WTC11 (cell line): ENCODE data around the gene USP10. TPM values are rescaled to one million over a fixed set of nuclear protein-coding genes. Genes with fewer than 3 reads are reported as not detected.

Experiments used
- ATAC-seq: fragments of 200-7000 bp; cut with Tn5 transposase; 2 replicates; pipeline ENCODE4 v1.10.0; 2021; ENCODE audit warnings: mild to moderate bottlenecking, moderate library complexity
- CTCF ChIA-PET: fragments of 300-600 bp; sonication (Branson Sonifier 250); formaldehyde crosslinking; loops from one replicate; lab custom pipeline; 2021; ENCODE audit warnings: antibody characterized with exemption; lab: Charles Lee
- POLR2A ChIA-PET: fragments of 350-600 bp; sonication (Branson Sonifier 250); formaldehyde crosslinking; loops from one replicate; lab custom pipeline; 2021; ENCODE audit warnings: antibody characterized with exemption; lab: Charles Lee
- DNase-seq: peaks from one replicate; pipeline ENCODE4 v3.0.0; 2021; ENCODE audit warnings: low spot score
- H3K27ac Mint-ChIP-seq: 2 replicates; pipeline ENCODE4 v1.8.0; 2021; ENCODE audit warnings: mixed read lengths
- H3K27me3 Mint-ChIP-seq: 2 replicates; pipeline ENCODE4 v1.8.0; 2021; ENCODE audit warnings: low read depth, mild to moderate bottlenecking, moderate library complexity, mixed read lengths
- H3K36me3 Mint-ChIP-seq: 2 replicates; pipeline ENCODE4 v1.8.0; 2021; ENCODE audit warnings: mixed read lengths
- H3K4me1 Mint-ChIP-seq: 2 replicates; pipeline ENCODE4 v1.8.0; 2022; ENCODE audit warnings: mixed read lengths
- H3K4me3 Mint-ChIP-seq: 2 replicates; pipeline ENCODE4 v1.8.0; 2021; ENCODE audit warnings: mild to moderate bottlenecking, moderate library complexity, mixed read lengths
- H3K9me3 Mint-ChIP-seq: 2 replicates; pipeline ENCODE4 v1.8.0; 2021; ENCODE audit warnings: mixed read lengths
- ATF1 ChIP-seq: sonication (generic); formaldehyde crosslinking; IDR thresholded peaks from 2 replicates; pipeline ENCODE4 v1.8.1; 2023; ENCODE audit warnings: mild to moderate bottlenecking, moderate library complexity, missing genetic modification reagents
- ATF2 ChIP-seq: sonication (generic); formaldehyde crosslinking; IDR thresholded peaks from 2 replicates; pipeline ENCODE4 v1.8.1; 2022; ENCODE audit warnings: low read depth, missing genetic modification reagents, borderline replicate concordance
- ATF6 ChIP-seq: sonication (generic); formaldehyde crosslinking; IDR thresholded peaks from 2 replicates; pipeline ENCODE4 v1.8.1; 2023; ENCODE audit warnings: mild to moderate bottlenecking, missing genetic modification reagents
- E2F5 ChIP-seq: sonication (generic); formaldehyde crosslinking; IDR thresholded peaks from 2 replicates; pipeline ENCODE4 v1.8.1; 2022; ENCODE audit warnings: mild to moderate bottlenecking, moderate library complexity, missing genetic modification reagents
- ELF4 ChIP-seq: sonication (generic); formaldehyde crosslinking; IDR thresholded peaks from 2 replicates; pipeline ENCODE4 v1.8.1; 2022; ENCODE audit warnings: low read depth, mild to moderate bottlenecking, moderate library complexity, missing genetic modification reagents
- FOXJ3 ChIP-seq: sonication (generic); formaldehyde crosslinking; IDR thresholded peaks from 2 replicates; pipeline ENCODE4 v1.9.0; 2021; ENCODE audit warnings: missing genetic modification reagents, mild to moderate bottlenecking, borderline replicate concordance
- GABPB1 ChIP-seq: sonication (generic); formaldehyde crosslinking; IDR thresholded peaks from 2 replicates; pipeline ENCODE4 v1.8.1; 2023; ENCODE audit warnings: mild to moderate bottlenecking, missing genetic modification reagents
- TCF7 ChIP-seq: sonication (generic); formaldehyde crosslinking; IDR thresholded peaks from 2 replicates; pipeline ENCODE4 v1.8.0; 2022; ENCODE audit warnings: mild to moderate bottlenecking, low read depth, missing genetic modification reagents, moderate library complexity
- ZSCAN18 ChIP-seq: fragments of 250-450 bp; sonication (Bioruptor Pico); IDR thresholded peaks from 2 replicates; pipeline ENCODE4 v2.1.2; 2022; ENCODE audit warnings: mild to moderate bottlenecking, moderate library complexity
- total RNA-seq: library from RNA; stranded (reverse); gene quantifications from 3 replicates; pipeline ENCODE4 v1.2.3, GENCODE V29; 2021
- TF ChIP-seq, protein P1 (sequence below): sonication (generic); formaldehyde crosslinking; IDR thresholded peaks from 2 replicates; pipeline ENCODE4 v1.8.0; 2022; ENCODE audit warnings: mild to moderate bottlenecking, missing genetic modification reagents
- TF ChIP-seq, protein P2 (sequence below): fragments of 200-600 bp; IDR thresholded peaks from 2 replicates; pipeline ENCODE4 v1.8.0; 2022; ENCODE audit warnings: antibody characterized with exemption

Gene USP10
- total RNA-seq, 1 experiment from 2014 or later, result 138 TPM

- TF ChIP-seq ATF2 (CRISPR knock-in tag) (no peak), ATF1 (CRISPR knock-in tag) (no peak), E2F5 (no peak), ATF6 (no peak), FOXJ3 (CRISPR knock-in tag) (no peak), ELF4 (CRISPR knock-in tag) (no peak), ZSCAN18 (no peak)
- TF ChIP-seq, protein P1, sequence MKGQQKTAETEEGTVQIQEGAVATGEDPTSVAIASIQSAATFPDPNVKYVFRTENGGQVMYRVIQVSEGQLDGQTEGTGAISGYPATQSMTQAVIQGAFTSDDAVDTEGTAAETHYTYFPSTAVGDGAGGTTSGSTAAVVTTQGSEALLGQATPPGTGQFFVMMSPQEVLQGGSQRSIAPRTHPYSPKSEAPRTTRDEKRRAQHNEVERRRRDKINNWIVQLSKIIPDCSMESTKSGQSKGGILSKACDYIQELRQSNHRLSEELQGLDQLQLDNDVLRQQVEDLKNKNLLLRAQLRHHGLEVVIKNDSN (CRISPR knock-in tag), result no peak
- TF ChIP-seq, all 79 proteins: peak for 0
These were observed 25.8 kb downstream of the USP10 start (continued) for GRCh38 chr16:84725481-84726078.

DNA sequence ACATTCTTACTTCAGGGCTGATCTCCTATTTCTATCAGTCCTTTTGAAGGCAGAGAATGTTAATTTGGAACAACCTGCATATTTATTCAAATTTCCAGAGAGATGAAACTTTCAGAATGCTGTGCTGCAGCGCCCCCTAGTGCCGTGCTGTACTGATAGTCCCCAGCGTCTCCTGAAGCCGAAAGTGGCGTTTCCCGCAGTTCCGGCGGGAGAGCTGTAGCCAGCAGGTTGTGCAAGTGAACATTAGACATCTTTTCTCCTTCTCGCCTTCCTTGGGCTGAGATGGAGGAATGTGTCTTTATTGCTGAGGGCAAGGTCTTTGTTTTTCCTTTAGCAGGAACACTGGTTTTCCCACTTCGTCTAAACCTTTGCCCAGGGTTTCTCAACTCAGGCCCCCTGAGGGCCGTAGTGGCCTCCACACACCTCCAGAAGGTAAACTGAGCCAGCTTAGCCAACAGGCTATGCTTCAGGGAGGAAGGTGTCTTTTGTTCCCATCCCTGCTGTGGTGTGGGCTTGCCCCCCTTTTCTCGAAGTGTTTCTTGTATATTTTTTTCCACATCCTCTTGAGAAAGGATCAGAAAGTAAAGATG is 26.4 kb downstream of the USP10 start:
- Mint-ChIP-seq H3K27me3 (no peaks in the 10 kb centered on the region), H3K27ac (peak overlapping the region; percentile 94), H3K4me3 (peak overlapping the region; percentile 44), H3K36me3 (no peaks in the 10 kb centered on the region; the same call in 1 of the 2 replicates), H3K4me1 (peaks cover 88% of the 10 kb centered on the region), H3K9me3 (no peaks in the 10 kb centered on the region)
- ChIA-PET POLR2A (interaction anchor here (1.0 kb wide), 1 partner anchor 26 kb away, joined by 3 read pairs; no protein-coding TSS in a partner anchor), CTCF (interaction anchor here (0.5 to 8.0 kb wide), 49 partner anchors 12 to 449 kb away, joined by 3 to 86 read pairs (median 4); partner anchors contain the start of genes COTL1, CRISPLD2, KIAA0513 and KLHL36)
- ATAC-seq (peak; percentile 60), DNase-seq (peak; percentile 91)
- TF ChIP-seq GABPB1 (CRISPR knock-in tag) (peak; percentile 14; the same call in 1 of the 2 replicates), TCF7 (CRISPR knock-in tag) (no peak)
- TF ChIP-seq, protein P2, sequence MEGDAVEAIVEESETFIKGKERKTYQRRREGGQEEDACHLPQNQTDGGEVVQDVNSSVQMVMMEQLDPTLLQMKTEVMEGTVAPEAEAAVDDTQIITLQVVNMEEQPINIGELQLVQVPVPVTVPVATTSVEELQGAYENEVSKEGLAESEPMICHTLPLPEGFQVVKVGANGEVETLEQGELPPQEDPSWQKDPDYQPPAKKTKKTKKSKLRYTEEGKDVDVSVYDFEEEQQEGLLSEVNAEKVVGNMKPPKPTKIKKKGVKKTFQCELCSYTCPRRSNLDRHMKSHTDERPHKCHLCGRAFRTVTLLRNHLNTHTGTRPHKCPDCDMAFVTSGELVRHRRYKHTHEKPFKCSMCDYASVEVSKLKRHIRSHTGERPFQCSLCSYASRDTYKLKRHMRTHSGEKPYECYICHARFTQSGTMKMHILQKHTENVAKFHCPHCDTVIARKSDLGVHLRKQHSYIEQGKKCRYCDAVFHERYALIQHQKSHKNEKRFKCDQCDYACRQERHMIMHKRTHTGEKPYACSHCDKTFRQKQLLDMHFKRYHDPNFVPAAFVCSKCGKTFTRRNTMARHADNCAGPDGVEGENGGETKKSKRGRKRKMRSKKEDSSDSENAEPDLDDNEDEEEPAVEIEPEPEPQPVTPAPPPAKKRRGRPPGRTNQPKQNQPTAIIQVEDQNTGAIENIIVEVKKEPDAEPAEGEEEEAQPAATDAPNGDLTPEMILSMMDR, result peak; percentile 98
